ENCODE measurements around the gene CAB39. TPM values are rescaled to one million over a fixed set of nuclear protein-coding genes. Genes with fewer than 3 reads are reported as not detected.

Gene CAB39
- polyA plus RNA-seq, 1 experiment: 23.6 TPM

DNA sequence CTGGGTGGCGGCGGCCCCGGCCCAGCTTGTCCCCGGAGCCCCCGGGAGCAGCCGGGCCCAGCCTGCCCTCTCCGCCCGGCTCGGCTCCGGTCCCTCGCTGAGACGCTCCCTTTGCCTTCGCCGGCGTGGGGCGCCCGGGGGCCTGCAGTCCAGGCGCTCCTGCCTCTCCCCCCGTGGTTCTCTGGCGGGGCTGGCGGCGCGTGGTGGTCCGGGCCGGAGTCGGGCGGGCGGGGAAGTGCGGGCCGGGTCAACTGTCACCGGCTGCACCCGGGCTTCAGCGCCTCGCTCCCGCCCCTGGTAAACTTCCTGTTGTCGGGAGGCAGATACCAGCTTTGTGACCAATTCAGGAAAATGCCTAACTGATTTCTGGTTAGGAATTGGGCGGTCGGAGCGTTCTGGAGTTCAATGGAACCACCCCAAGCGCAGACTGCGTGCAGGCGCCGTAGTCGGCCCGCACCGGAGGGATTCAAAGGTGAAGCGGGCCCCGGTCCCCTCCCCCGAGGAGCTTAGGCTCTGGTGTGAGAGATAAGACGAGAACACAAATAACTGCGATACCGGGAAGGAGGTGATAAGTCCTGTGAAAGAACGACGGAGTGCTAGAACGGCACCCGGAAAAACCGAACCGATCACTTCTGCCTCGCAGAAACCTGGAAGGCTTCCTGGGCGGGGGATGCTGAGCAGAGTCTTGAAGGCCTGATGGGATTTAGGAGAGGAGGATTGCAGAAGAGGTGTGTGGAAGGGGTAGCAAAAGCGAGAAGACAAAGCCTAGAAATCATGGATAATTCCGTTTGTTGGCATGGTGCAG lies 891 bp downstream of the CAB39 start:
- DNase-seq (ENCODE audit: low read depth): no peak
- ChIA-PET CTCF (interaction anchor here (0.7 to 2.2 kb wide), 11 partner anchors 9 to 555 kb away, joined by 3 to 26 read pairs (median 3); no protein-coding TSS in a partner anchor), POLR2A (no interaction called here)
- Histone ChIP-seq H3K36me3 (ENCODE audit: control insufficient read depth, insufficient read depth, low read length) (no peaks in the 10 kb centered on the region), H3K27me3 (ENCODE audit: control insufficient read depth, insufficient read depth, low read length) (no peaks in the 10 kb centered on the region), H3K4me3 (ENCODE audit: low read depth, low read length) (peak overlapping the region; percentile 80)
- TF ChIP-seq, protein P1, sequence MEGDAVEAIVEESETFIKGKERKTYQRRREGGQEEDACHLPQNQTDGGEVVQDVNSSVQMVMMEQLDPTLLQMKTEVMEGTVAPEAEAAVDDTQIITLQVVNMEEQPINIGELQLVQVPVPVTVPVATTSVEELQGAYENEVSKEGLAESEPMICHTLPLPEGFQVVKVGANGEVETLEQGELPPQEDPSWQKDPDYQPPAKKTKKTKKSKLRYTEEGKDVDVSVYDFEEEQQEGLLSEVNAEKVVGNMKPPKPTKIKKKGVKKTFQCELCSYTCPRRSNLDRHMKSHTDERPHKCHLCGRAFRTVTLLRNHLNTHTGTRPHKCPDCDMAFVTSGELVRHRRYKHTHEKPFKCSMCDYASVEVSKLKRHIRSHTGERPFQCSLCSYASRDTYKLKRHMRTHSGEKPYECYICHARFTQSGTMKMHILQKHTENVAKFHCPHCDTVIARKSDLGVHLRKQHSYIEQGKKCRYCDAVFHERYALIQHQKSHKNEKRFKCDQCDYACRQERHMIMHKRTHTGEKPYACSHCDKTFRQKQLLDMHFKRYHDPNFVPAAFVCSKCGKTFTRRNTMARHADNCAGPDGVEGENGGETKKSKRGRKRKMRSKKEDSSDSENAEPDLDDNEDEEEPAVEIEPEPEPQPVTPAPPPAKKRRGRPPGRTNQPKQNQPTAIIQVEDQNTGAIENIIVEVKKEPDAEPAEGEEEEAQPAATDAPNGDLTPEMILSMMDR (IDR thresholded peaks at IDR 0.05; ENCODE audit: insufficient read depth, low read depth, low read length): no peak

DNA sequence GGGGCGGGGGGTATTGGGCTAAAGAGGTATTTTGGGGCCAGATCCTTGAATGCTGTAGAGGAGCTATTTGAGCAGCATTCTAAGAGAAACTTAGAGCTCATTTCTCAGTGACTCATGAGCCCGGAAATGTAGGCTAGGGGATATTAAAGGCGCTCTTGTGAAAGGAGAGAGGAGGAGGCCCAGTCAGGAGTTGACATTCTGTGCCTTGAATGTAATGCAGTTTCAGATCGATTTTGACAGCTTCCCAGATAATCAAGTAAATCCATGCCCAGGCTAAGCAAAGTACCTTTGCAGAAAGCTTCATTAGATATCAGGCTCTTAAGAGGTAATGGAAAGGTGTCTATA lies 1.5 kb downstream of the CAB39 start:
- Histone ChIP-seq H3K4me3 (ENCODE audit: low read depth, low read length) (peak overlapping the region; percentile 80), H3K27me3 (ENCODE audit: control insufficient read depth, insufficient read depth, low read length) (no peaks in the 10 kb centered on the region), H3K36me3 (ENCODE audit: control insufficient read depth, insufficient read depth, low read length) (no peaks in the 10 kb centered on the region)
- ChIA-PET POLR2A (no interaction called here), CTCF (interaction anchor here (0.6 to 2.2 kb wide), 13 partner anchors 9 to 102 kb away, joined by 3 to 26 read pairs (median 3); no protein-coding TSS in a partner anchor)
- DNase-seq (ENCODE audit: low read depth): peak; percentile 37
- TF ChIP-seq, protein P1 (IDR thresholded peaks at IDR 0.05; ENCODE audit: insufficient read depth, low read depth, low read length): no peak

DNA sequence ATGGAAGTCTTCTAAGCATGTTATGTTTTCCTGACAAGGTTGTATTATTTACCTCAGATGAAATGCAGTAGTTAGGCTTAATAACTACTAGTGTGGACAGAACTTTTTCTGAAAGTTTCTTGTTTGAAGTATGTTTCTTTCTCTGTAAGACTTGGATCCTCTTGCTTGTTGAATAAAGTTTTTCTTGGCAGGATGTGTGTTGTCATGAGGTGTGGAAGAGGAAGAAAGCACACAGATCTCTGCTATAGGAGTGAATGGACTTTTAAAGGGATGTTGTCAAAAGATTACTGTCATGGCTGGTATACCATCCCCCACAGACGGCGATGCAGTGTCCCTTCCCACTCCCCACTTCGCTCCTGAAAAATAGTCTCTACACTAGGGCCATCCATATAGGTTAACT lies 2.6 kb downstream of the CAB39 start:
- POLR2A ChIA-PET: no interaction called here
- Histone ChIP-seq H3K27me3 (ENCODE audit: control insufficient read depth, insufficient read depth, low read length) (no peaks in the 10 kb centered on the region), H3K36me3 (ENCODE audit: control insufficient read depth, insufficient read depth, low read length) (no peaks in the 10 kb centered on the region), H3K4me3 (ENCODE audit: low read depth, low read length) (no peak overlapping the region)
- TF ChIP-seq, protein P1 (IDR thresholded peaks at IDR 0.05; ENCODE audit: insufficient read depth, low read depth, low read length): no peak
- no peak for DNase-seq (ENCODE audit: low read depth)
- CTCF ChIA-PET: interaction anchor here (1.1 to 2.2 kb wide), 6 partner anchors 59 to 90 kb away, joined by 3 to 26 read pairs (median 4); no protein-coding TSS in a partner anchor

DNA sequence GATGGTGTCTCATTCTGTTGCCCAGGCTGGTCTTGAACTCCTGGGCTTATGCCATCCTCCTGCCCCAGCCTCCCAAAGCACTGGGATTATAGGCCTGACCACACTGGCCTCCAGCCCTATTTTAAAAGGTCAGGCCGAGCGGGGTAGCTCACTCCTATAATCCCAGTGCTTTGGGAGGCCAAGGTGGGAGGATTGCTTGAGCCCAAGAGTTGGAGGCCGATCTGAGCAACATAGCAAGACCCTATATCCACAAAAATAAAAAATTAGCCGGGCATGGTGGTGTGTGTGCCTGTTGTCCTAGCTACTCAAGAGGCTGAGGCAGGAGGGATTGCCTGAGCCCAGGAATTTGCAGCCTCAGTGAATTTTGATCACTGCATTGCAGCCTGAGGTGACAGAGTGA lies 3.9 kb downstream of the CAB39 start:
- no peak for DNase-seq (ENCODE audit: low read depth)
- TF ChIP-seq, protein P1 (IDR thresholded peaks at IDR 0.05; ENCODE audit: insufficient read depth, low read depth, low read length): no peak
- ChIA-PET CTCF (interaction anchor here (0.8 to 1.8 kb wide), 2 partner anchors 74 to 81 kb away, joined by 4 to 7 read pairs; no protein-coding TSS in a partner anchor), POLR2A (no interaction called here)
- no peaks in the 10 kb centered on the region for H3K36me3 ChIP-seq (ENCODE audit: control insufficient read depth, insufficient read depth, low read length)
- no peak overlapping the region for H3K4me3 ChIP-seq (ENCODE audit: low read depth, low read length)
- no peaks in the 10 kb centered on the region for H3K27me3 ChIP-seq (ENCODE audit: control insufficient read depth, insufficient read depth, low read length)

DNA sequence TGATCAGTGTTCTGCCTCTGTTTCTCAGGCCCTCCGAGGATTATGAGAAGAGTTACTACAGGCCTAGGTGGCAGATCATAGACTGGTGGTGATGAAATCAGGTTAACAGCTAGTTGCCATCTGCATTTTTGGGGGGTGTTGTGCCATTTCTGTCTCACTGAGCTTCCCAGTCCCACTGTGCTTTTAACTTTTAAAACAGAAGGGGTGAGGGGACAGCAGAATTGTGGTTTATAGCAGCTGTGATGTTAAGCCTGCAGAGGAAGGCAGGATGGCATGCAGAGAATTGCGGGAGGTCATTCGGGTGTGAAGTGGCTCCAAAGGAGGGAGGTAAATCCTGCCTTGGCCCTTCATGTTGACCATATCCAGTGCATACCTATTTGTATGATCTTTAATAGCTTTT lies 5.0 kb downstream of the CAB39 start:
- Histone ChIP-seq H3K4me3 (ENCODE audit: low read depth, low read length) (no peak overlapping the region), H3K27me3 (ENCODE audit: control insufficient read depth, insufficient read depth, low read length) (no peaks in the 10 kb centered on the region), H3K36me3 (ENCODE audit: control insufficient read depth, insufficient read depth, low read length) (no peaks in the 10 kb centered on the region)
- POLR2A ChIA-PET: no interaction called here
- DNase-seq (ENCODE audit: low read depth): no peak
- TF ChIP-seq, protein P1 (IDR thresholded peaks at IDR 0.05; ENCODE audit: insufficient read depth, low read depth, low read length): no peak
- CTCF ChIA-PET: interaction anchor here (1.8 kb wide), 1 partner anchor 80 kb away, joined by 7 read pairs; no protein-coding TSS in a partner anchor
